MM.1S (cell line): ENCODE data around the gene HS6ST3.

Source experiments
- EZH2 ChIP-seq: fragments of 300-600 bp; sonication (generic); optimal IDR thresholded peaks from 2 replicates; pipeline ENCODE3; 2017; ENCODE audit warnings: low read depth, mild to moderate bottlenecking, antibody characterized with exemption, low read length, mixed read lengths
- EZH2phosphoT487 ChIP-seq: fragments of 300-600 bp; sonication (generic); IDR thresholded peaks from 2 replicates; pipeline ENCODE4 v1.6.1; 2018; ENCODE audit warnings: antibody characterized with exemption, low read length
- TF ChIP-seq, protein P1 (sequence below): fragments of 300-600 bp; sonication (generic); IDR thresholded peaks from 2 replicates; pipeline ENCODE4 v1.5.1; 2016; ENCODE audit warnings: antibody characterized with exemption, low read length, mixed read lengths

DNA sequence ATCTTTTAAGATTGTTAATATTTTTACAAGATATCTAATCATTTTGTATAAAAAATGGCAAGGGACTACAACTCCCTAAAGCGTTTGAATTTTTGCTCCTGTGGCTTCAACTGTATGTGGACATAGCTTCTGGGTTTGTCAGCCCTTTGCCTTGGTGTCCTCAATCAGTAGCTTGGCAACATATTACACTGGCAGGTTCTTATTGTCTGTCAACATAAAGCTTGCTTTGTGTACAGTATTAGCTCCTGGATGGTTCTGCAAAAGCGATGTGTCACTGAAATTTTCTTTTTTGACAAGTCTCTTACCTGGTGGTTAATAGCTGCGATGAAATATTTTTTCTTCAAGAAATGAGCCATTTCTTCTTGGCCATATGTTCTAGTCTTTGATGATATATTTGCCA lies 190.0 kb downstream of the HS6ST3 start:
- TF ChIP-seq EZH2phosphoT487 = no peak
- TF ChIP-seq, protein P1, sequence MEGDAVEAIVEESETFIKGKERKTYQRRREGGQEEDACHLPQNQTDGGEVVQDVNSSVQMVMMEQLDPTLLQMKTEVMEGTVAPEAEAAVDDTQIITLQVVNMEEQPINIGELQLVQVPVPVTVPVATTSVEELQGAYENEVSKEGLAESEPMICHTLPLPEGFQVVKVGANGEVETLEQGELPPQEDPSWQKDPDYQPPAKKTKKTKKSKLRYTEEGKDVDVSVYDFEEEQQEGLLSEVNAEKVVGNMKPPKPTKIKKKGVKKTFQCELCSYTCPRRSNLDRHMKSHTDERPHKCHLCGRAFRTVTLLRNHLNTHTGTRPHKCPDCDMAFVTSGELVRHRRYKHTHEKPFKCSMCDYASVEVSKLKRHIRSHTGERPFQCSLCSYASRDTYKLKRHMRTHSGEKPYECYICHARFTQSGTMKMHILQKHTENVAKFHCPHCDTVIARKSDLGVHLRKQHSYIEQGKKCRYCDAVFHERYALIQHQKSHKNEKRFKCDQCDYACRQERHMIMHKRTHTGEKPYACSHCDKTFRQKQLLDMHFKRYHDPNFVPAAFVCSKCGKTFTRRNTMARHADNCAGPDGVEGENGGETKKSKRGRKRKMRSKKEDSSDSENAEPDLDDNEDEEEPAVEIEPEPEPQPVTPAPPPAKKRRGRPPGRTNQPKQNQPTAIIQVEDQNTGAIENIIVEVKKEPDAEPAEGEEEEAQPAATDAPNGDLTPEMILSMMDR = no peak
- TF ChIP-seq EZH2 = no peak
